ENCODE data around the gene DGKB.

Gene DGKB

DNA sequence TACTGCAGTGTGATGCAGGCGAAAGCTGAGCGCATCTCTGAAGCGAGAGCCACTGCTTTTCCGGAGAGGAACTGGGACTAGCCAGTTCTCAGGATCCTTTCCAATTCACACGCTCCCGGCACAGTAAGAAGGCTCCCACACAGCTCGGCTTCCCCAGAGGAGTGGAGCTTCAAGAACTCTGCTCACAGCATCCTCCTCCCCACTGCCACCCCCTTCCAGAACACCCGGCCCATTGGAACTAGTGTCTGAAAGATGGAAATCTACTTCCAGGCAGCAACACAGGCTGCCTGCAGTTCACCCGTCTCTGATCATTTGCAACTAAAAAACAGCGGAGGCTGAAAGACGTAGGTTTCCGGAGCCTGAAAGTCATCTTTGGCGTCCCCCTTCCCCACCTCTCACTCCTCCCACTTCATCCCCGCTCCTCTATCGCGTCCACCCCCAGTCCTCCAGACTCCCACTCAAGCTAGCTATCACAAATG lies at the start of gene DGKB:
Gene DGKB, minus strand, starts transcription at position 163 of the 479 bp plus-strand sequence.
- Histone ChIP-seq H3K4me1 (ENCODE audit: control insufficient read depth, insufficient read depth, low read length) (no peaks in the 10 kb centered on the region), H3K9me3 (ENCODE audit: control insufficient read depth, low read length) (no peaks in the 10 kb centered on the region), H3K4me3 (ENCODE audit: low read length) (no peak within 1 kb of the TSS), H3K27me3 (ENCODE audit: control insufficient read depth, insufficient read depth, low read length) (peaks cover 21% of the 10 kb centered on the region), H3K36me3 (ENCODE audit: control insufficient read depth, insufficient read depth, low read length) (no peaks in the 10 kb centered on the region), H3K9ac (ENCODE audit: low read length) (no peak within 1 kb of the TSS)

- Histone ChIP-seq H3K27me3 (ENCODE audit: control insufficient read depth, insufficient read depth, low read length) (no peaks in the 10 kb centered on the region), H3K4me1 (ENCODE audit: control insufficient read depth, insufficient read depth, low read length) (no peaks in the 10 kb centered on the region), H3K36me3 (ENCODE audit: control insufficient read depth, insufficient read depth, low read length) (no peaks in the 10 kb centered on the region)
These were observed 47.5 kb upstream of the DGKB start for GRCh38 chr7:14950013-14950412.

DNA sequence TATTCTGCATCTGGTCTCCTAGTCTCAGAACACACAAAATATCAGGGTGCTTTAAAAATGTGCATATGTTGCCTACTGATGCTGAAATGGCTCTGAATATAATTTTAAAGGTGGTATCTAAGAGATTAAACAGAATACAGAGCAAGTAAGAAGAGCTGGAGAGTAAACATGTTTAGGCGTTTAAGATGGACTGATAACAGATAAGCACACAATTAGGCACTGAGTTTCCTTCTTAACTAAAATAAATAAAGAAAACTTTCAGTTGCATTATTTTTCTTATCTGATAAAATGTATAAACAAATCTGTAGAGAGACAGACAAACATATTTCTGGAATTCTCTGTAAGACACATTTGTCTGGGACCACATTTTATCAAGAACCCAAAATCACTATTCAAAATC lies 35.6 kb upstream of the DGKB start:
- H3K27me3 ChIP-seq (ENCODE audit: control insufficient read depth, insufficient read depth, low read length), result no peaks in the 10 kb centered on the region
- no peaks in the 10 kb centered on the region for H3K36me3 ChIP-seq (ENCODE audit: control insufficient read depth, insufficient read depth, low read length)
- H3K9ac ChIP-seq (ENCODE audit: low read length), result no peak overlapping the region
- H3K4me1 ChIP-seq (ENCODE audit: control insufficient read depth, insufficient read depth, low read length), result no peaks in the 10 kb centered on the region
- no peaks in the 10 kb centered on the region for H3K9me3 ChIP-seq (ENCODE audit: control insufficient read depth, low read length)
- H3K4me3 ChIP-seq (ENCODE audit: low read length), result no peak overlapping the region

More at GRCh38 chr7:14950013-14950412, 47.5 kb upstream of the DGKB start:
- H3K4me3 ChIP-seq (ENCODE audit: low read length), result no peak overlapping the region
- H3K9ac ChIP-seq (ENCODE audit: low read length), result no peak overlapping the region
- no peaks in the 10 kb centered on the region for H3K9me3 ChIP-seq (ENCODE audit: control insufficient read depth, low read length)

DNA sequence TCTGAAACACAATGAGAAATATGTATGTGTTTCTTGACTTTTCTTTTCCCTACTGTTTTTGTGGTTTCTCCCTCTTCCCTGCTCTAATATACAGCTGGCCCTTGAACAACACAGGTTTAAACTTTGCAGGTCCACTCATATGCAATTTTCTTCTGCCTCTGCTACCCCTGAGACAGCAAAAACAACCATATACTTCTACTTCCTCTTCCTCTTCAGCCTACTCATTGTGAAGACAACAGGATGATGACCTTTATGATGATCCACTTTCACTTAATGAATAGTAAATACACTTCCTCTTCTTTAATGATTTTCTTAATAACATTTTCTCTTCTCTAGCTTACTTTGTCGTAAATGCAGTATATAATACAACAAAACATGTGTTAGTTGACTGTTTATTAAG lies 35.0 kb upstream of the DGKB start:
- H3K27me3 ChIP-seq (ENCODE audit: control insufficient read depth, insufficient read depth, low read length), result no peaks in the 10 kb centered on the region
- H3K4me1 ChIP-seq (ENCODE audit: control insufficient read depth, insufficient read depth, low read length), result no peaks in the 10 kb centered on the region
- H3K9me3 ChIP-seq (ENCODE audit: control insufficient read depth, low read length), result no peaks in the 10 kb centered on the region
- no peaks in the 10 kb centered on the region for H3K36me3 ChIP-seq (ENCODE audit: control insufficient read depth, insufficient read depth, low read length)
- no peak overlapping the region for H3K4me3 ChIP-seq (ENCODE audit: low read length)
- no peak overlapping the region for H3K9ac ChIP-seq (ENCODE audit: low read length)

DNA sequence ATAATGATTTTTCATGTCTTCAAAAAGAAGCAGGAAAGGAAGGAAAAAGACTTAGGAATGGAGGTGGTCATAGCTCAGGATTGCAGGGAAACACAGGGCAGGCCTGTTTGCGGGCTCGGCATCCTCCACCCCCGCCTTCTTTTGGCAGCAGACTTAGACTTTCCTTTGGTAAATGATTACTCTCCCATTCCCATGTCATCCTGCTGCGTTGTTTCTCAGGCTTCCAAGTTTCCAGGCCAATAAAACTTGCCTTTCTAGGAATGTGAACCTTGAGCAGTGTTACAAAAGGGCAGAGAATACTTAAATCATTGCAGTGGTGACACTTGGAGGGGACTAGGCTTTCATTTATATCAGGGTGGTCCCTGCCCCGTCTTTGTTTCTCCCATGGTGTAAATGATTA lies 34.0 kb upstream of the DGKB start:
- H3K9me3 ChIP-seq (ENCODE audit: control insufficient read depth, low read length), result no peaks in the 10 kb centered on the region
- no peaks in the 10 kb centered on the region for H3K36me3 ChIP-seq (ENCODE audit: control insufficient read depth, insufficient read depth, low read length)
- H3K4me3 ChIP-seq (ENCODE audit: low read length), result no peak overlapping the region
- no peaks in the 10 kb centered on the region for H3K4me1 ChIP-seq (ENCODE audit: control insufficient read depth, insufficient read depth, low read length)
- no peaks in the 10 kb centered on the region for H3K27me3 ChIP-seq (ENCODE audit: control insufficient read depth, insufficient read depth, low read length)
- H3K9ac ChIP-seq (ENCODE audit: low read length), result no peak overlapping the region

DNA sequence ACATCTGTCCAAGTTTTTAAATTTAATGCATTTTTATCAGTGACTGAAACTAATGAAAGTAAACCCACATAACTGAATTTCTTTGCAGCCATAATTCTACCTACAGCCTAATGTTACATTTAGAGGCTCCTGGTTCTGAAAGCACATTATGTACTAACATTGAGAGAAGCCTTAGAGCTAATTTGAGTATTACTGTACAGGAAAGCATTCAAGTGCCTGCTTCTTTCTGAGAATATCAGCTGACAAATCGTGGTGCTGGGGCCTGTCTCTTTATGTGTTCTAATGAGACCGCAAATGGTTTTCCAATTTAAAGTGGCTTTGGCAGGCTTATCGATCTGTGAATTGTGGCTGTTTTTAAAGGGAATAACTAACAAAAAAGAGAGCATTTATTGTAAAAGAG lies 32.3 kb upstream of the DGKB start:
- H3K36me3 ChIP-seq (ENCODE audit: control insufficient read depth, insufficient read depth, low read length), result no peaks in the 10 kb centered on the region
- no peaks in the 10 kb centered on the region for H3K4me1 ChIP-seq (ENCODE audit: control insufficient read depth, insufficient read depth, low read length)
- no peaks in the 10 kb centered on the region for H3K9me3 ChIP-seq (ENCODE audit: control insufficient read depth, low read length)
- no peak overlapping the region for H3K9ac ChIP-seq (ENCODE audit: low read length)
- no peaks in the 10 kb centered on the region for H3K27me3 ChIP-seq (ENCODE audit: control insufficient read depth, insufficient read depth, low read length)
- no peak overlapping the region for H3K4me3 ChIP-seq (ENCODE audit: low read length)

GRCh38 chr7:14931511-14932215 lies 29.1 kb upstream of the DGKB start:
- Histone ChIP-seq H3K4me3 (ENCODE audit: low read length) (no peak overlapping the region), H3K27me3 (ENCODE audit: control insufficient read depth, insufficient read depth, low read length) (no peaks in the 10 kb centered on the region), H3K9me3 (ENCODE audit: control insufficient read depth, low read length) (no peaks in the 10 kb centered on the region), H3K36me3 (ENCODE audit: control insufficient read depth, insufficient read depth, low read length) (no peaks in the 10 kb centered on the region), H3K9ac (ENCODE audit: low read length) (no peak overlapping the region), H3K4me1 (ENCODE audit: control insufficient read depth, insufficient read depth, low read length) (no peaks in the 10 kb centered on the region)

DNA sequence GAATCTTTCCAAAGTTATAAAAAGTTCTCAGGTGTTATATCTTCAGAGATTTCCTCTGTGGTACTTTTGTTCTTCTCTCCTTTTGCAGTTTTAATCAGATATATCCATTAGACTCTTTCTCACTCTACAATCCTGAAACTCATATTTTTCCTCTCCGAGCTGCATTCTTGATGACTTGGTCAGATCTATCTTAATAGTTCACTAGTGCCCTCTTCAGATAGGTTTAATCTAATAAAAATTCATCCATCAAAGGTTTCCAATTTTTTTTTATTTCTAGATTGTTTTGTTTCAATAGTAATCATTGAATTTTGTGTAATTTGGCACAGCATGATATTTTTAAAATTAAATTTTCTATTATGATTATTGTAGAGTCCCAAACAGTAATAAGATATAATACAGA lies 21.8 kb upstream of the DGKB start:
- Histone ChIP-seq H3K9me3 (ENCODE audit: control insufficient read depth, low read length) (no peaks in the 10 kb centered on the region), H3K36me3 (ENCODE audit: control insufficient read depth, insufficient read depth, low read length) (no peaks in the 10 kb centered on the region), H3K27me3 (ENCODE audit: control insufficient read depth, insufficient read depth, low read length) (no peaks in the 10 kb centered on the region), H3K4me1 (ENCODE audit: control insufficient read depth, insufficient read depth, low read length) (no peaks in the 10 kb centered on the region), H3K4me3 (ENCODE audit: low read length) (no peak overlapping the region), H3K9ac (ENCODE audit: low read length) (no peak overlapping the region)

GRCh38 chr7:14911077-14911476 lies 8.5 kb upstream of the DGKB start:
- H3K9me3 ChIP-seq (ENCODE audit: control insufficient read depth, low read length), result no peaks in the 10 kb centered on the region

GRCh38 chr7:14908697-14909096 lies 6.1 kb upstream of the DGKB start:
- H3K27me3 ChIP-seq (ENCODE audit: control insufficient read depth, insufficient read depth, low read length), result peaks cover 2% of the 10 kb centered on the region
- H3K4me1 ChIP-seq (ENCODE audit: control insufficient read depth, insufficient read depth, low read length), result no peaks in the 10 kb centered on the region
- no peak overlapping the region for H3K4me3 ChIP-seq (ENCODE audit: low read length)
- no peaks in the 10 kb centered on the region for H3K9me3 ChIP-seq (ENCODE audit: control insufficient read depth, low read length)
- H3K36me3 ChIP-seq (ENCODE audit: control insufficient read depth, insufficient read depth, low read length), result no peaks in the 10 kb centered on the region
- H3K9ac ChIP-seq (ENCODE audit: low read length), result no peak overlapping the region

More at GRCh38 chr7:14911077-14911476, 8.5 kb upstream of the DGKB start:
- Histone ChIP-seq H3K27me3 (ENCODE audit: control insufficient read depth, insufficient read depth, low read length) (no peaks in the 10 kb centered on the region), H3K4me1 (ENCODE audit: control insufficient read depth, insufficient read depth, low read length) (no peaks in the 10 kb centered on the region), H3K36me3 (ENCODE audit: control insufficient read depth, insufficient read depth, low read length) (no peaks in the 10 kb centered on the region), H3K4me3 (ENCODE audit: low read length) (no peak overlapping the region), H3K9ac (ENCODE audit: low read length) (no peak overlapping the region)

GRCh38 chr7:14905764-14906163 lies 3.2 kb upstream of the DGKB start:
- Histone ChIP-seq H3K27me3 (ENCODE audit: control insufficient read depth, insufficient read depth, low read length) (peaks cover 21% of the 10 kb centered on the region), H3K36me3 (ENCODE audit: control insufficient read depth, insufficient read depth, low read length) (no peaks in the 10 kb centered on the region), H3K9me3 (ENCODE audit: control insufficient read depth, low read length) (no peaks in the 10 kb centered on the region), H3K9ac (ENCODE audit: low read length) (no peak overlapping the region), H3K4me1 (ENCODE audit: control insufficient read depth, insufficient read depth, low read length) (no peaks in the 10 kb centered on the region), H3K4me3 (ENCODE audit: low read length) (no peak overlapping the region)

- Histone ChIP-seq H3K9me3 (ENCODE audit: control insufficient read depth, low read length) (no peaks in the 10 kb centered on the region), H3K27me3 (ENCODE audit: control insufficient read depth, insufficient read depth, low read length) (peaks cover 21% of the 10 kb centered on the region), H3K36me3 (ENCODE audit: control insufficient read depth, insufficient read depth, low read length) (no peaks in the 10 kb centered on the region), H3K4me3 (ENCODE audit: low read length) (no peak overlapping the region), H3K4me1 (ENCODE audit: control insufficient read depth, insufficient read depth, low read length) (no peaks in the 10 kb centered on the region), H3K9ac (ENCODE audit: low read length) (no peak overlapping the region)
These were observed 2.5 kb downstream of the DGKB start for GRCh38 chr7:14900051-14900450.

DNA sequence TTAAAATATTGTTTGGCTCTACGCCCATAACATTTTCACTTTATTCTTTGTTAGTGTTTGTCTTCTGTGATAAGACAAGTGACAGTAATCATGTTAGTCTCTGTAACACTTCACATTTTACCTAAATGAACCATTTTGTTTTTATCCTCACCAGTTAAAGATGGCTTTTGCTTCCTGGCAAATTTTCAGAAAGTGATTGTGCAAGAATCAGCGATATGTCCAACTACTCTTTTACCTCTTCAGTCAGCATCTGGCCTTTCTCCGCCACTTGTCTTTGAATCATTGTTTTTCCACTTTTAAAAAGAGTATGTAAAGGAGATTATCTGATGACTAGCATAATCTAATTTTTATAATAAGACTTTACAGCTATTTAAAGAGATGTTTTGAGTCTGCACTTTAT lies 3.5 kb downstream of the DGKB start:
- H3K36me3 ChIP-seq (ENCODE audit: control insufficient read depth, insufficient read depth, low read length), result no peaks in the 10 kb centered on the region
- H3K27me3 ChIP-seq (ENCODE audit: control insufficient read depth, insufficient read depth, low read length), result peaks cover 21% of the 10 kb centered on the region
- H3K4me3 ChIP-seq (ENCODE audit: low read length), result no peak overlapping the region
- no peak overlapping the region for H3K9ac ChIP-seq (ENCODE audit: low read length)
- H3K9me3 ChIP-seq (ENCODE audit: control insufficient read depth, low read length), result no peaks in the 10 kb centered on the region
- H3K4me1 ChIP-seq (ENCODE audit: control insufficient read depth, insufficient read depth, low read length), result no peaks in the 10 kb centered on the region
